H9 (cell line): ENCODE measurements around the gene IFNL1. TPM values are rescaled to one million over a fixed set of nuclear protein-coding genes. Genes with fewer than 3 reads are reported as not detected.

ENCODE experiments used
- DNase-seq: peaks from one replicate; pipeline ENCODE4 v3.0.0-alpha.2; 2017
- H2AFZ ChIP-seq: one replicate; pipeline ENCODE4 v1.6.1; 2013; ENCODE audit warnings: mild to moderate bottlenecking, low read length, control low read depth, moderate library complexity
- H2AK5ac ChIP-seq: 2 replicates; pipeline ENCODE4 v1.6.1; 2013; ENCODE audit warnings: low read length, control low read depth, mixed read lengths; ENCODE audit not compliant: insufficient read length
- H2BK120ac ChIP-seq: one replicate; pipeline ENCODE4 v1.6.1; 2013; ENCODE audit warnings: low read depth, mild to moderate bottlenecking, low read length, control low read depth, inconsistent platforms; ENCODE audit not compliant: poor library complexity, severe bottlenecking
- H2BK12ac ChIP-seq: 2 replicates; pipeline ENCODE4 v1.6.1; 2013; ENCODE audit warnings: low read length, control low read depth, mixed read lengths, low read depth; ENCODE audit not compliant: insufficient read length
- H2BK15ac ChIP-seq: 2 replicates; pipeline ENCODE4 v1.6.1; 2013; ENCODE audit warnings: low read depth, low read length, control low read depth
- H2BK20ac ChIP-seq: one replicate; pipeline ENCODE4 v1.6.1; 2013; ENCODE audit warnings: low read depth, mild to moderate bottlenecking, low read length, control low read depth, inconsistent platforms; ENCODE audit not compliant: poor library complexity, severe bottlenecking
- H2BK5ac ChIP-seq: 2 replicates; pipeline ENCODE4 v1.6.1; 2013; ENCODE audit warnings: low read length, control low read depth, mixed read lengths; ENCODE audit not compliant: insufficient read length
- H3K14ac ChIP-seq: 2 replicates; pipeline ENCODE4 v1.6.1; 2013; ENCODE audit warnings: low read length, control low read depth; ENCODE audit not compliant: insufficient read depth
- H3K18ac ChIP-seq: 2 replicates; pipeline ENCODE4 v1.6.1; 2013; ENCODE audit warnings: low read depth, mild to moderate bottlenecking, mixed read lengths, low read length, control low read depth; ENCODE audit not compliant: insufficient read length
- H3K23ac ChIP-seq: 2 replicates; pipeline ENCODE4 v1.6.1; 2013; ENCODE audit warnings: low read length, control low read depth, mixed read lengths, low read depth; ENCODE audit not compliant: insufficient read length
- H3K23me2 ChIP-seq: 2 replicates; pipeline ENCODE4 v1.6.1; 2013; ENCODE audit warnings: low read depth, mild to moderate bottlenecking, mixed read lengths, low read length, control low read depth; ENCODE audit not compliant: insufficient read length, poor library complexity, severe bottlenecking
- H3K27ac ChIP-seq: 2 replicates; pipeline ENCODE4 v1.5.1; 2013; ENCODE audit warnings: low read length, control low read depth, mixed read lengths, low read depth; ENCODE audit not compliant: insufficient read length
- H3K27me3 ChIP-seq: 2 replicates; pipeline ENCODE4 v1.6.1; 2013; ENCODE audit warnings: low read length, control low read depth, inconsistent platforms; ENCODE audit not compliant: insufficient read depth
- H3K4ac ChIP-seq: 2 replicates; pipeline ENCODE4 v1.6.1; 2013; ENCODE audit warnings: low read depth, mild to moderate bottlenecking, control low read depth, inconsistent platforms, low read length, moderate library complexity
- H3K4me1 ChIP-seq: 2 replicates; pipeline ENCODE4 v1.6.1; 2013; ENCODE audit warnings: low read length, control low read depth, inconsistent platforms; ENCODE audit not compliant: insufficient read depth
- H3K4me2 ChIP-seq: 2 replicates; pipeline ENCODE4 v1.6.1; 2013; ENCODE audit warnings: low read length, control low read depth, mixed read lengths; ENCODE audit not compliant: insufficient read length, insufficient read depth
- H3K56ac ChIP-seq: 2 replicates; pipeline ENCODE4 v1.6.1; 2013; ENCODE audit warnings: low read depth, mild to moderate bottlenecking, mixed read lengths, low read length, control low read depth; ENCODE audit not compliant: insufficient read length
- H3K79me1 ChIP-seq: 2 replicates; pipeline ENCODE4 v1.6.1; 2013; ENCODE audit warnings: low read depth, mild to moderate bottlenecking, moderate library complexity, low read length, control low read depth, inconsistent platforms; ENCODE audit not compliant: insufficient read depth, poor library complexity, severe bottlenecking
- H3K79me2 ChIP-seq: 2 replicates; pipeline ENCODE4 v1.6.1; 2013; ENCODE audit warnings: low read length, control low read depth, inconsistent platforms; ENCODE audit not compliant: insufficient read depth
- H3K9ac ChIP-seq: 2 replicates; pipeline ENCODE4 v1.6.1; 2013; ENCODE audit warnings: low read length, control low read depth, mixed read lengths; ENCODE audit not compliant: insufficient read length; ENCODE audit errors: extremely low read depth
- H3K9me3 ChIP-seq: one replicate; pipeline ENCODE4 v1.6.1; 2013; ENCODE audit warnings: low read depth, low read length, inconsistent platforms; ENCODE audit not compliant: control insufficient read depth
- H3T11ph ChIP-seq: one replicate; pipeline ENCODE4 v1.6.1; 2013; ENCODE audit warnings: mild to moderate bottlenecking, low read length, control low read depth, inconsistent platforms
- H4K20me1 ChIP-seq: one replicate; pipeline ENCODE4 v1.6.1; 2013; ENCODE audit not compliant: control insufficient read depth, insufficient read length, insufficient read depth
- H4K5ac ChIP-seq: 2 replicates; pipeline ENCODE4 v1.6.1; 2013; ENCODE audit warnings: low read depth, mild to moderate bottlenecking, mixed read lengths, low read length, control low read depth; ENCODE audit not compliant: insufficient read length
- H4K8ac ChIP-seq: replicated peaks from 2 replicates; pipeline ENCODE4 v1.6.1; 2013; ENCODE audit warnings: low read length, control low read depth, mixed read lengths, low read depth; ENCODE audit not compliant: insufficient read length
- H4K91ac ChIP-seq: 2 replicates; pipeline ENCODE4 v1.6.1; 2013; ENCODE audit warnings: low read depth, mild to moderate bottlenecking, moderate library complexity, mixed read lengths, low read length, control low read depth; ENCODE audit not compliant: insufficient read length
- H3K27ac Mint-ChIP-seq, 3 experiments: 2 replicates in 2 of 3; 3 replicates in 1 of 3; pipeline ENCODE4 v1.8.0; 2020 to 2021; ENCODE audit warnings: mixed read lengths in 3 of 3, mild to moderate bottlenecking in 1 of 3, moderate library complexity in 1 of 3
- H3K27me3 Mint-ChIP-seq: 2 replicates; pipeline ENCODE4 v1.8.0; 2021; ENCODE audit warnings: low read depth, mild to moderate bottlenecking, moderate library complexity, mixed read lengths
- H3K36me3 Mint-ChIP-seq, 3 experiments: 2 replicates in 2 of 3; 3 replicates in 1 of 3; pipeline ENCODE4 v1.8.0; 2020 to 2021; ENCODE audit warnings: low read depth in 3 of 3, mixed read lengths in 3 of 3; ENCODE audit not compliant: insufficient read depth in 1 of 3
- H3K4me1 Mint-ChIP-seq, 2 experiments: 2 replicates each; pipeline ENCODE4 v1.8.0; 2020; ENCODE audit warnings: mixed read lengths in 2 of 2
- H3K4me3 Mint-ChIP-seq, 2 experiments: 2 replicates in 1 of 2; 3 replicates in 1 of 2; pipeline ENCODE4 v1.8.0; 2020 to 2021; ENCODE audit warnings: mild to moderate bottlenecking in 2 of 2, mixed read lengths in 2 of 2, moderate library complexity in 1 of 2
- H3K9me3 Mint-ChIP-seq, 2 experiments: 2 replicates in 1 of 2; 3 replicates in 1 of 2; pipeline ENCODE4 v1.8.0; 2020; ENCODE audit warnings: mild to moderate bottlenecking in 2 of 2, mixed read lengths in 2 of 2, moderate library complexity in 1 of 2
- CTCF ChIP-seq: fragments of 200-600 bp; sonication (generic); conservative IDR thresholded peaks from 3 replicates; pipeline ENCODE4 v1.8.0; 2021; ENCODE audit warnings: antibody characterized with exemption, mild to moderate bottlenecking
- WGBS: extraction: QIAGEN DNeasy Blood & Tissue Kit; methylation state at CpG from one replicate; pipeline ENCODE4 v1.1.7; 2013; ENCODE audit warnings: missing lambda C conversion rate, low lambda C conversion rate, mixed read lengths; ENCODE audit not compliant: insufficient read length; ENCODE audit errors: extremely low coverage; 5-methylcytosine and 5-hydroxymethylcytosine counted together
- total RNA-seq: library from RNA; stranded (reverse); gene quantifications from 2 replicates; pipeline ENCODE4 v1.2.1, GENCODE V29; 2021

Gene IFNL1
- total RNA-seq, 1 experiment from 2014 or later, result not detected

GRCh38 chr19:39325778-39326665 is 29.8 kb downstream of the IFNL1 start:
- Mint-ChIP-seq H3K4me3 (peak overlapping the region in 1 of 2 experiments; percentile 48; a peak in 2 of 5 replicates), H3K9me3 (no peaks in the 10 kb centered on the region; a peak in 2 of 5 replicates), H3K4me1 (peaks cover 14 to 19% of the 10 kb centered on the region in 2 experiments), H3K27ac (no peak overlapping the region), H3K27me3 (peaks cover 54% of the 10 kb centered on the region), H3K36me3 (peaks cover 0 to 3% (median 0%) of the 10 kb centered on the region in 3 experiments; a peak in 1 of 7 replicates)
- 0 out of 2 replicates have a peak, but pooled peaks cover 2% of the 10 kb centered on the region for H3K27me3 ChIP-seq
- H2BK5ac ChIP-seq, result no peak overlapping the region
- H2BK12ac ChIP-seq, result no peak overlapping the region
- H3K27ac ChIP-seq, result no peak overlapping the region
- no peak for TF ChIP-seq CTCF
- DNase-seq, result peak; percentile 60
- H3K14ac ChIP-seq, result no peak overlapping the region
- no peak overlapping the region for H2BK20ac ChIP-seq
- no peaks in the 10 kb centered on the region for H3K79me2 ChIP-seq
- WGBS, result no CpG with 5 or more reads among the region's 16 CpGs
- no peaks in the 10 kb centered on the region for H3K23me2 ChIP-seq
- H3K79me1 ChIP-seq, result no peaks in the 10 kb centered on the region
- H3K9me3 ChIP-seq, result no peaks in the 10 kb centered on the region
- no peak overlapping the region for H4K5ac ChIP-seq
- no peaks in the 10 kb centered on the region for H3K4me1 ChIP-seq
- H2AK5ac ChIP-seq, result no peak overlapping the region
- H4K91ac ChIP-seq, result no peak overlapping the region
- no peak overlapping the region for H3T11ph ChIP-seq
- H4K20me1 ChIP-seq, result no peaks in the 10 kb centered on the region
- H2AFZ ChIP-seq, result no peak overlapping the region
- no peak overlapping the region for H4K8ac ChIP-seq
- H3K4me2 ChIP-seq, result no peak overlapping the region
- no peak overlapping the region for H3K18ac ChIP-seq
- no peak overlapping the region for H3K23ac ChIP-seq
- no peak overlapping the region for H3K9ac ChIP-seq
- H3K56ac ChIP-seq, result no peak overlapping the region
- H2BK15ac ChIP-seq, result no peak overlapping the region
- no peak overlapping the region for H3K4ac ChIP-seq
- no peak overlapping the region for H2BK120ac ChIP-seq
